Skeletal muscle tissue (tissue), 4 donors: ENCODE data around the gene FOXQ1. TPM values are rescaled to one million over a fixed set of nuclear protein-coding genes. Genes with fewer than 3 reads are reported as not detected.

Experiments
- H3K27ac ChIP-seq: one replicate; pipeline ENCODE4 v1.7.0; 2013; ENCODE audit warnings: mild to moderate bottlenecking, low read depth, low read length, inconsistent platforms
- H3K27me3 ChIP-seq, 3 donors: one replicate each; pipeline ENCODE4 v1.7.0; 2013; ENCODE audit warnings: low read length in 3 of 3; ENCODE audit not compliant: control insufficient read depth in 3 of 3, insufficient read depth in 3 of 3
- H3K36me3 ChIP-seq, 3 donors: one replicate each; pipeline ENCODE4 v1.7.0; 2013; ENCODE audit warnings: low read length in 3 of 3; ENCODE audit not compliant: control insufficient read depth in 3 of 3, insufficient read depth in 3 of 3
- H3K4me1 ChIP-seq, 3 donors: one replicate each; pipeline ENCODE4 v1.7.0; 2013; ENCODE audit warnings: low read length in 3 of 3, mild to moderate bottlenecking in 3 of 3; ENCODE audit not compliant: control insufficient read depth in 3 of 3, insufficient read depth in 3 of 3
- H3K4me3 ChIP-seq, 3 donors: one replicate each; pipeline ENCODE4 v1.7.0; 2013; ENCODE audit warnings: low read length in 3 of 3
- H3K9ac ChIP-seq, 3 donors: one replicate each; pipeline ENCODE4 v1.7.0; 2013; ENCODE audit warnings: low read length in 3 of 3, mild to moderate bottlenecking in 3 of 3, moderate library complexity in 2 of 3, low read depth in 1 of 3
- H3K9me3 ChIP-seq, 3 donors: one replicate each; pipeline ENCODE4 v1.7.0; 2013; ENCODE audit warnings: low read length in 3 of 3; ENCODE audit not compliant: control insufficient read depth in 3 of 3
- total RNA-seq: library from RNA; depleted of rRNA; stranded (reverse); fragments of >200 nt; gene quantifications from one replicate; pipeline ENCODE4 v1.2.3, GENCODE V29; 2014
- donor health status: Osteomylitis.

The FOXQ1 gene
- total RNA-seq, 1 donor from 2014 or later, result not detected

GRCh38 chr6:1271071-1271763 lies 40.7 kb upstream of the FOXQ1 start:
- H3K4me1 ChIP-seq, result no peaks in the 10 kb centered on the region
- H3K27me3 ChIP-seq, result peaks cover 0 to 8% (median 5%) of the 10 kb centered on the region in 3 donors
- H3K27ac ChIP-seq, result no peak overlapping the region
- H3K36me3 ChIP-seq, result no peaks in the 10 kb centered on the region
- H3K9me3 ChIP-seq, result peaks cover 0 to 2% (median 0%) of the 10 kb centered on the region in 3 donors
- H3K4me3 ChIP-seq, result no peak overlapping the region
- no peak overlapping the region for H3K9ac ChIP-seq

DNA sequence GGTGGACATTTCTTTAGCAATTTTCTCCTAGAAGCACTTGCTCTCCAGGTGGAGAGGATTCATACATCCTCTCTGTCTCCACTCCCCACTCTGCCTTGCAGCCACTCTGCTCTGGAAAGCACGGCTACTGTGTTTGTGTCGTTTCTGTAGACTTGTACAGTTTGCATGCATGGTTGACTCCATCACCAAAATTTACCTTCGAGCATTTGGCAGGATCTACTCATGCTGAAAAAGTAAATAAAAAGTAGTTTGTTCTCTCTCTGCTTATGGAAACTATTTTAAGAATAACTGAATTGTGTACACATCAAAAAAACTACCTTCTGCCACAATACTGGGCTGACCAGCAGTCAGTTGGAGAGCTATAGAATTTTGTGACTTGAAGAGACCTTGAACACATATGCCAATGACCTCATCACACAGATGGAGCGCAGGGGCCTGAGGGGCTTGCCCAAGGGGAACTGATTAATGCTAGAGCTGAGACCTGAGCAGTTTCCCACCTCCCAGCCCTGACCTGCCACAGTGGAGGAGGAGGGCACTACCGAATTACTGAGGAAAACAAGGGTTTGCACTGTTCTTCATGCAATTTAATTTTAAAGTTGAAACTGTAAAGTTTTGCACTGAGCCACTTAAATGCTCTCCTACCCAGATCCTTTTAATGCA lies 33.7 kb upstream of the FOXQ1 start:
- Histone ChIP-seq H3K27me3 (peaks cover 0 to 21% (median 3%) of the 10 kb centered on the region in 3 donors), H3K9ac (no peak overlapping the region), H3K36me3 (no peaks in the 10 kb centered on the region), H3K4me1 (no peaks in the 10 kb centered on the region), H3K27ac (no peak overlapping the region), H3K9me3 (peaks cover 0 to 2% (median 0%) of the 10 kb centered on the region in 3 donors), H3K4me3 (no peak overlapping the region)

- no peaks in the 10 kb centered on the region for H3K9me3 ChIP-seq
- no peak overlapping the region for H3K4me3 ChIP-seq
- no peak overlapping the region for H3K9ac ChIP-seq
- H3K27ac ChIP-seq, result no peak overlapping the region
- H3K36me3 ChIP-seq, result no peaks in the 10 kb centered on the region
- peaks cover 0 to 21% (median 3%) of the 10 kb centered on the region in 3 donors for H3K27me3 ChIP-seq
- H3K4me1 ChIP-seq, result no peaks in the 10 kb centered on the region
Observed at GRCh38 chr6:1279065-1279464, 32.8 kb upstream of the FOXQ1 start.

DNA sequence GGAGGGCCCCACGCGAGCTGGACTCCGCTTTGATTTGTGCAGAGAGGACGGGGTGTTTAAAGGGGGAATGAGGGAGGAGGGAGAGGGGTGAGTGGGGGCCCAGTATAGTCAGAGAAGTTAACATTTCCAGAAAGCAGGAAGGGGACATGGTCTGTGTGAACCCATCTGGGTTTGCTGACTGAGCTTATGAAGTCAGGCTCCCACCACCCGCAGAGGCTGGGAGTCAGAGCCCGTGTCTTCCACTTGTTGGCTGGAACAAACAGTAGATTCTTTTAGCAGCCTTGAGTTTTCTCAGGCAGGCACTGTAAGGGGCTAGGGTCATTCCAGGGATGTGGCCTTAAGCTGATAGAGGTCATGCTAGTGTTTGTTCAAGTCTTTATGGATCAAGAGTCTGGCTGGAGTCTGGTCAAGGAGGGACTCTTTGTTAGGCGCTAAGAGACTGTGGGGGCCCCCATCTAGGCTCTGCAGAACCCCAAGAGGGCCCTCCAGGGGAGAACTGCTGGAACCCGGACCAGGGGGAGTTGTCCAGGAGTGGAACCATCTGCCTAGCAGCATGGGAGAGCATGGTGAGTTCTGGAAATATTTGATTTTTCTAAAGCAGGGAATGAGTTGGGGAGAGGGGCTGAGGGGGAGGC lies 31.1 kb upstream of the FOXQ1 start:
- Histone ChIP-seq H3K27ac (no peak overlapping the region), H3K4me3 (no peak overlapping the region), H3K9ac (no peak overlapping the region), H3K4me1 (no peaks in the 10 kb centered on the region), H3K9me3 (no peaks in the 10 kb centered on the region), H3K36me3 (no peaks in the 10 kb centered on the region), H3K27me3 (peaks cover 0 to 19% (median 3%) of the 10 kb centered on the region in 3 donors)

- Histone ChIP-seq H3K4me3 (no peak overlapping the region), H3K27me3 (peaks cover 0 to 21% (median 3%) of the 10 kb centered on the region in 3 donors), H3K27ac (no peak overlapping the region), H3K9ac (no peak overlapping the region), H3K4me1 (no peaks in the 10 kb centered on the region), H3K9me3 (no peaks in the 10 kb centered on the region), H3K36me3 (no peaks in the 10 kb centered on the region)
Observed at GRCh38 chr6:1281746-1282145, 30.2 kb upstream of the FOXQ1 start.

GRCh38 chr6:1283501-1283900 lies 28.4 kb upstream of the FOXQ1 start:
- no peaks in the 10 kb centered on the region for H3K36me3 ChIP-seq
- H3K27me3 ChIP-seq, result peaks cover 0 to 19% (median 3%) of the 10 kb centered on the region in 3 donors
- H3K9me3 ChIP-seq, result no peaks in the 10 kb centered on the region
- no peak overlapping the region for H3K4me3 ChIP-seq
- no peak overlapping the region for H3K27ac ChIP-seq
- no peaks in the 10 kb centered on the region for H3K4me1 ChIP-seq
- H3K9ac ChIP-seq, result no peak overlapping the region

- Histone ChIP-seq H3K36me3 (no peaks in the 10 kb centered on the region), H3K27ac (no peak overlapping the region), H3K27me3 (peaks cover 0 to 22% (median 3%) of the 10 kb centered on the region in 3 donors), H3K9ac (no peak overlapping the region), H3K9me3 (no peaks in the 10 kb centered on the region), H3K4me3 (no peak overlapping the region), H3K4me1 (no peaks in the 10 kb centered on the region)
Observed at GRCh38 chr6:1285556-1285955, 26.3 kb upstream of the FOXQ1 start.

- no peak overlapping the region for H3K9ac ChIP-seq
- H3K27me3 ChIP-seq, result peaks cover 0 to 18% (median 3%) of the 10 kb centered on the region in 3 donors
- no peaks in the 10 kb centered on the region for H3K9me3 ChIP-seq
- H3K4me1 ChIP-seq, result no peaks in the 10 kb centered on the region
- no peaks in the 10 kb centered on the region for H3K36me3 ChIP-seq
- H3K4me3 ChIP-seq, result no peak overlapping the region
- no peak overlapping the region for H3K27ac ChIP-seq
Observed at GRCh38 chr6:1285956-1286355, 25.9 kb upstream of the FOXQ1 start.

GRCh38 chr6:1287103-1287591 lies 24.8 kb upstream of the FOXQ1 start:
- H3K27ac ChIP-seq, result no peak overlapping the region
- H3K27me3 ChIP-seq, result peaks cover 4 to 13% (median 5%) of the 10 kb centered on the region in 3 donors
- no peak overlapping the region for H3K9ac ChIP-seq
- H3K4me1 ChIP-seq, result no peaks in the 10 kb centered on the region
- H3K36me3 ChIP-seq, result no peaks in the 10 kb centered on the region
- no peaks in the 10 kb centered on the region for H3K9me3 ChIP-seq
- no peak overlapping the region for H3K4me3 ChIP-seq

- no peak overlapping the region for H3K9ac ChIP-seq
- no peak overlapping the region for H3K4me3 ChIP-seq
- no peak overlapping the region for H3K27ac ChIP-seq
- no peaks in the 10 kb centered on the region for H3K36me3 ChIP-seq
- H3K27me3 ChIP-seq, result peaks cover 4 to 16% (median 11%) of the 10 kb centered on the region in 3 donors
- H3K4me1 ChIP-seq, result no peaks in the 10 kb centered on the region
- H3K9me3 ChIP-seq, result peaks cover 0 to 2% (median 0%) of the 10 kb centered on the region in 3 donors
Observed at GRCh38 chr6:1290086-1290485, 21.8 kb upstream of the FOXQ1 start.
